ENCODE data around the gene BRSK1.

The BRSK1 gene

DNA sequence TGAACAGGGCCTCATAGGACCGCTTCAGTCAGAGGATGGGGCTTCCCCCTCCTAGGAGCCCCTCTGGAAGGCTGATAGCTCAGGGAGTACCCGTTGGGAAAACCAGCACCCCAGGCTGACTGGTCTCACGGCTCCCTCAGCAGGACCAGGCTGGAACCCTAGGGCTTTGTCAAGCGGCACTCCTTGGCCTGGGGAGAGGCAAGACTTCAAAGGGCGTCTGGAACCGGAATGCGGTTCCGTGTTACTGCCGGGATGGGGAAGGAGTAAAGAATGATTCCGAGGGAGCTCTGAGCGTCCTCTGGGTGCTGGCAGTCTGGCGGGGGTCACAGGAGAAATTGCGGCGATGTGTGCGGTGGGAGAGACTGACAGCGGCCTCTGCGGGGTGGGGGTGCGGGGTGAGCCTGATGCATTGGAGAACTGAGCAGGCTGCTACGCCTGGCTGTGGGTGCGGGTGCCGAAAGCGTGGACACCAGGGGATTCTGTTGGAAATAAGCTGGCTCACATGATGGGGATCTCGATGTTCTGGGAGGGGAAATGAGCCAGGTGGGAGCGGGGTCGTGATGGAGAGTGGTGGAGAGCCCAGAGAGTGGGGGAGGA lies 68.8 kb downstream of the BRSK1 start:
- no peak for DNase-seq (ENCODE audit: low read depth in 1 of 2, low spot score in 1 of 2)

DNA sequence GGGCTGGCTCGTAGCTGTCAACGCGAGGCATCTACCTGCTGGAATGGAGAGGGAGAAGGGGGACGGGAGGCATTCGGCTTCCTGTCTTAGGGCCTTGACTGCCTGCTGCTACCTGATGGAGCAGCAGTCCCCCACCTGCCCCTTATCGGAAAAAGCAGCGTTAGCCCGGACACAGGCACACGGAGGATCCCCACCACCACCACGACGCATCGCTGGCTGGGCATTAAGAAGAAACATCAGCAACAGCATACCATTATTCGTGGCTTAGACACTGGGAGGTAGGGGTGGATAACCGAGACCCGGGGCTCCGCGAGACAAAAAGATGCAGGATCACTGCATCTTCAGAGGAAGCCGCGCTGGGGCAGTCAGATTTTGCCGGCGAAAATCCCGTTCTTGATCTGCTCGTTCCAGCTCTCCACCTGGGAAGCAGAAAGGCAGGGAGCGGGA lies 69.6 kb downstream of the BRSK1 start:
- DNase-seq (ENCODE audit: low read depth in 1 of 2, low spot score in 1 of 2): no peak

DNA sequence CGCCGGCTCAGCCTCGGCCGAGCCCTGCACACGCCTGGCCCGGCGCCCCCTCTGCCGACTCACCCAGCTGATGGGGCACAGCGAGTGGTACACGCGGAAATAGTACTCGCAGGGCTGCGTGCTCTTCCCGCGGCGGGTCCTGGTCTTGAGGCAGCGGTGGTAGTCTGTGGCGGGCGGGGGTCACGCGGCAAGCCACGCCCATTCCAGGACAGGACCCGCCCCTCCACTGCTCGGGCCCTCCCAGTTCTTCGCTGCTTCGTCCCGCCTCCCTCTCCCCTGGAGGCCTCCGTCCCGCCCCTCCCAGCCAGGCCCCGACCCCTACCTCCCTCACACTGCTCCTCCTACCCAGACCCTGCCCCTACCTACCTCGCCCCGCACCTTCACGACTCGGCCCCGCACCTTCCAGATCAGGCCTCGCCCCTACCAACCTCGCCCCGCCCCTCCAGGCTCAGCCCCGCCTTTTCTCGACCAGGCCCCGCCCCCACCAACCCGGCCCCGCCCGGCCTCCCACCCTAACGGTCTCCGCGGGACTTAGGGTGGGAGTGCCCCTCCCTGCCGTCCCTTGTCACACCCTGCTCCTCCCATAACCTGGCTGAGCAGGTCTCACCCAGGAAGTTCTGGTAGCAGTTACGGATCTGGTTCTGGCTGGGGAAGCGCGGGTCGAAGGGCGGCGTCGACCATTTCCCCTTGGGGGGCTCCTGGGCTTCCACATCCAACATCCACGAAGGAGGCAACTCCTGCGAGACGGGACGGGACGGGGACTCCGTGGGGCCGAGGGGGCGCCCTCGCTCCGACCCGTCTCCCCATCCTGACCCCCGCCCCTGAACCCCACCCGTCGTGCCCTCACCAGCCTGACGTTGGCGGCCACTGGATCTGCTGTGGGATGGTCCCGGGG lies 70.3 kb downstream of the BRSK1 start:
- peak in 1 of 2 donors; percentile 30 for DNase-seq (ENCODE audit: low read depth in 1 of 2, low spot score in 1 of 2)

DNA sequence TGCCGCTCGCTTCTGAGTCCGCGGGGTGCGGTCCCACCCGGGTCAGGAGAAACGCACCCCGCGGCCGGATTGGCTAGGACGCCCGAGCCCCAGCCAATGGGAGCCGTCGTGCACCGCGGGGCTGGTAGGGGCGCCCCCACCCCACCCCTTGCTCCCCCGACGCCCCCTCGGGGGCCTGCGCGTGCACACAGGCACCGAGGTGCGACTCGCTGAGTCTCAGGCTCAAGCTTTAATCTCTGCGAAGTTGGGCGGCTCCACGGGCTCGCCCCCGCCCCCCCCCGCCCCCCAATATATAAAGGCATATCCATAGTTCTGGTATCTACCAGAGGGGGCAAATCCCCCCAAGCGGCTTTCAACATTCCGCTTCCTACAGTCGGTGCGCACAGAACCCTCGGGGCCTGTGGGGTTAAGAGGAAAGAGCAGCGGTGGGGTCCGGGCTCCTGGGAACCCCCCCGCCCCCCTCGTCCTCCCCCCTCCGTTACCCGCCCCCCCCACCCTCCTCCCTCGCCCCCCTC lies 71.0 kb downstream of the BRSK1 start, which contains the start of gene COX6B2:
Gene COX6B2 (minus strand): TSS at position 22 of the 515 bp plus-strand sequence. CDS start 198 bp downstream, outside the sequence.
- DNase-seq (ENCODE audit: low read depth in 1 of 2, low spot score in 1 of 2): no peak

DNA sequence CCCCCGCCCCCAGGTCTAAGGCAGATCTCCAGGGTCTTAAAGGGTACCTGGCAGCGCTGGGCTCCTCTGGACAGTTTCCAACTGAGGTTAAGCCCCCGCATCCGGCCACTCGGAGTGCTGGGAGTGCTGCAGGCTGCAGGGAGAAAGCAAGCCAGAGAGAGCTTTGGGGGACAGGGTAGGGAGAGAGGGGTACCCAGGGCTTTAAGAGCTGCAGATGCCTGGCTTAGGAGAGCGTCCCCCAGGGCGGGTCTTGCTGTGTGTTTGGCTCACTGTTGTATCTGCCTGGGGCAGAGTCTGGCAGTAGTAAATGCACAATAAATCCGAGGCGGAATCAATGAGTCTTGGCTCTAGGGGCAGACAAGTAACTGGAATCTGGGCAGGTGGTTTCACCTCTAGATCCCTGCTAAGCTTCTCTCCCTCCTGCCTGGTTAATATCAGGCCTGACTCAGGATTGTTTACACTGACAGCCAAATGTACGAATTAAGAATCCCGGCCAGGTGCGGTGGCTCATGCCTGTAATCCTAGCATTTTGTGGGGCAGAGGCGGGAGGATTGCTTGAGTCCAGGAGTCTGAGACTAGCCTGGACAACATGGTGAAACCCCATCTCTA lies 71.5 kb downstream of the BRSK1 start:
- no peak for DNase-seq (ENCODE audit: low read depth in 1 of 2, low spot score in 1 of 2)

DNA sequence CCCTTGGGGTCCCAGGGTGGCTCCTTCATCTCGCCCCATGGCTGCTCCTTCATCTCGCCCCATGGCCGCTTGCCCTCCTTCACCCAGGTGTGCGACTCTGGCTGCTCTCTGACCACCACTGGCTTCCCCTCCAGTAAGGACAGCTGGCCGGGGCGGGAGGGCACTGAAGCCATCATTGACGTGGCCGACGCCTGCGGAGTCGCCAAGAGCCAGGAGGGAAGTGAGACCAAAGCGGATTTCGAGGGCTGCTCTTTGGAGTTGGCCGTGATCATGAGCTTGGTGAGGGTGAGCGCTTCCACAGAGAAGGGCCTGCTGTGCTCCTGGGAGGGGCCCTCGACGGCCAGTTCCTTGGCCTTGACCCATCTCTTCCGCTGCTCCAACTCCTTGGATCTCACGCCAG lies 74.7 kb downstream of the BRSK1 start:
- no peak for DNase-seq (ENCODE audit: low read depth in 1 of 2, low spot score in 1 of 2)

DNA sequence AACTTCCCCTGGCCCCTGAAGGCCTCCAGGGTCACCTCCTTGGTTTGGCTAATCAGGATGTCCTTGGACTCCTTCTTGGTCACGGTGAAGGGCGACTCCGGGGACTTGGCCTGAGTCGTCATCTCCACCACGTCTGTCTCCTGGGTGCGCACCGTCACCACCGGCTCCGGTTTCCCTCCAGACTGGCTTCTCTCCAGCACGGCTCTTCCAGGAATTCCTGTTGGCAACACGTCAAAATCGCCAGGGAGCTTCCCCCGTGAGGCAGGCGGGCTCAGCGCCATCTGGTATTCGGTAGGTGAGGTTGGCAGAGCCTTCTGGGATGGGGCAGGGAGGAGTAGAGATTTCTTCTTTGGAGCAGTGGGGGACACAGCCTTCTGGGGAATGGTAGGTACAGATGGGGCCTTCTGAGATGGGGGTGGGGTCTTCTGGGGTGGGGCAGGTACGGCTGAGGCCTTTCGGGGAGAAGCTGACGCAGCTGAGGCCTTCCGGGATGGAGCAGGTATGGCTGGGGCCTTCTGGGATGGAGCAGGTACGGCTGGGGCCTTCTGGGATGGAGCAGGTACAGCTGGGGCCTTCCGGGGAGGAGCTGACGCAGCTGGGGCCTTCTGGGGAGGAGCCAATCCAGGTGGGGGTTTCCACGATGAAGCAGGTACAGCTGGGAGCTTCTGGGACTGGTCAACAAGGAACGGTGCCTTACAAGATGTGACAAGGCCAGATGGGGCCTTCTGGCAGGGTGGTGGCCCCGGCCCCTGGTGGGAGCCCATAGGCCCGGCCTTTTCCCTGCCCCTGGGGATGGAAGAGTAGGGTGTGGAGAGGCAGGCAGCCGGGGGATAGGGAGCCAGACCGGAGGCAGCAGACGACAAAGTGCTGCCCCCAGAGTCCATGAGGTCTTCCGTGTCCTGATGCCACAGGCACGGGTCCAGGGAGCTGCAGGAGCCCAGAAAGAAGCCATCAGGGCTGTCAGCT lies 75.4 kb downstream of the BRSK1 start:
- no peak for DNase-seq (ENCODE audit: low read depth in 1 of 2, low spot score in 1 of 2)

DNA sequence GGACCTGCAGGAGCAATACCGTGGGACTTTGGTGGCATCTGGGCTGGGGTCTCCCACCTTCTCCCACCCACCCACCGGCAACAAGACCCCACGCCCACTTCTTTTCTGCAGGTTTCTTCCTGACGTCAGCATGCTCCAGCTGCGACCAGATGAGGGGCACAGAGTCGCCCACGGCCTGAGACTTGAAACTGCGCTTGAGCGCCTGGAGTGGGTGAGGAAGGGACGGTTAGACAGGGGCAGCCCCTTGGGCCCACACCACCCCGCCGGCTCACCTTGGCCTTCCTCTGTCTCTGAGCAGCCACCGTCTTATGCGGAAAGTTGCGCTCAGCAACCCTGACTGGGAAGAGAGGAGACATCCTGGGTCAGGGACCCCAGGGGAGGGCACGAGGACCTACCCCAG lies 77.1 kb downstream of the BRSK1 start:
- no peak for DNase-seq (ENCODE audit: low read depth in 1 of 2, low spot score in 1 of 2)

Data from activated T-helper 1 cell treated with anti-CD3 and anti-CD28 coated beads, Interleukin-2, amount 50 U/mL, for 16 hours (primary cell).